ENCODE results near the gene RGS4. TPM values are rescaled to one million over a fixed set of nuclear protein-coding genes. Genes with fewer than 3 reads are reported as not detected.

RGS4 gene
- total RNA-seq, 1 experiment from 2014 or later, result 3.2 TPM

GRCh38 chr1:163085041-163085903, 16.1 kb downstream of the RGS4 start (continued):
- no peak for TF ChIP-seq ZNF425 (CRISPR knock-in tag; conservative IDR thresholded peaks at IDR 0.05)
- no peak for TF ChIP-seq ZNF532 (CRISPR knock-in tag; IDR thresholded peaks at IDR 0.05; ENCODE audit: borderline replicate concordance)
- TF ChIP-seq OVOL2 (CRISPR knock-in tag; IDR thresholded peaks at IDR 0.05; ENCODE audit: borderline replicate concordance), result no peak
- TF ChIP-seq ZNF219 (CRISPR knock-in tag; IDR thresholded peaks at IDR 0.05; ENCODE audit: borderline replicate concordance), result no peak
- no peak for TF ChIP-seq ZBTB21 (CRISPR knock-in tag; IDR thresholded peaks at IDR 0.05; ENCODE audit: borderline replicate concordance)
- no peak for TF ChIP-seq FOXK1 (CRISPR knock-in tag; IDR thresholded peaks at IDR 0.05)
- no peak for TF ChIP-seq HMGXB4 (CRISPR knock-in tag; IDR thresholded peaks at IDR 0.05)
- no peak for TF ChIP-seq ETV6 (CRISPR knock-in tag; IDR thresholded peaks at IDR 0.05)
- no peak for TF ChIP-seq ATF1 (CRISPR knock-in tag; IDR thresholded peaks at IDR 0.05)
- TF ChIP-seq ZNF671 (CRISPR knock-in tag; IDR thresholded peaks at IDR 0.05), result no peak
- TF ChIP-seq AFF4 (CRISPR knock-in tag; IDR thresholded peaks at IDR 0.05; ENCODE audit: borderline replicate concordance), result no peak
- TF ChIP-seq GABPB1 (CRISPR knock-in tag; IDR thresholded peaks at IDR 0.05), result no peak
- TF ChIP-seq JUN (CRISPR knock-in tag; IDR thresholded peaks at IDR 0.05), result no peak
- no peak for TF ChIP-seq MAX (CRISPR knock-in tag; IDR thresholded peaks at IDR 0.05)
- TF ChIP-seq RORB (CRISPR knock-in tag; IDR thresholded peaks at IDR 0.05), result no peak
